GM12878 (cell line): Measurements from ENCODE around the gene PRKAA1. TPM values are rescaled to one million over a fixed set of nuclear protein-coding genes. Genes with fewer than 3 reads are reported as not detected.

ENCODE experiments used
- ATAC-seq: fragments of 200-7000 bp; cut with Tn5 transposase; 3 replicates; pipeline ENCODE4 v1.9.1; 2020; ENCODE audit warnings: mild to moderate bottlenecking, moderate library complexity
- BruUV-seq: library from RNA; stranded (reverse); fragments of 400-500 nt; replicated peaks from 2 replicates; lab custom pipeline; 2021; lab: Mats Ljungman, UMichigan
- CTCF ChIA-PET: fragments of 300-600 bp; sonication (Branson Sonifier 250); formaldehyde crosslinking; extraction: SDS; loops from one replicate; lab custom pipeline; 2021; ENCODE audit warnings: inconsistent platforms; lab: Yijun Ruan, JAX
- POLR2A ChIA-PET: fragments of 350-600 bp; formaldehyde crosslinking; extraction: SDS; loops from one replicate; lab custom pipeline; 2021; ENCODE audit warnings: inconsistent platforms; lab: Charles Lee
- RAD21 ChIA-PET: fragments of 300-600 bp; sonication (Branson Sonifier 250); formaldehyde crosslinking; loops from one replicate; lab custom pipeline; 2023; ENCODE audit warnings: antibody characterized with exemption; ENCODE audit not compliant: unreplicated experiment; lab: Charles Lee
- SMC1A ChIA-PET: fragments of 300-600 bp; sonication (Branson Sonifier 250); formaldehyde crosslinking; loops from one replicate; lab custom pipeline; 2023; ENCODE audit not compliant: unreplicated experiment, uncharacterized antibody; lab: Charles Lee
- DNase-seq: peaks from one replicate; pipeline ENCODE4 v3.0.0-alpha.2; 2011; ENCODE audit warnings: low read depth, low spot score
- FAIRE-seq: peaks from 3 replicates; lab custom pipeline; 2011; peaks lifted over from hg19 to GRCh38; lab: Jason Lieb, UNC
- H2AFZ ChIP-seq: 2 replicates; pipeline ENCODE4 v1.6.0; 2011; ENCODE audit warnings: low read depth, low read length, control low read depth; ENCODE audit not compliant: control insufficient read depth
- H3K27ac ChIP-seq: 2 replicates; pipeline ENCODE4 v1.5.1; 2011; ENCODE audit warnings: control low read depth; ENCODE audit not compliant: control insufficient read depth, insufficient read depth
- H3K27me3 ChIP-seq, 2 experiments: replicated peaks in 1 of 2; 2 replicates each; pipeline versions ENCODE4 v1.6.0 to v1.6.1; 2011; ENCODE audit warnings: low read length in 1 of 2; ENCODE audit not compliant: control insufficient read depth in 2 of 2, insufficient read depth in 2 of 2
- H3K36me3 ChIP-seq, 2 experiments: 2 replicates each; pipeline ENCODE4 v1.5.1; 2011; ENCODE audit warnings: low read length in 1 of 2; ENCODE audit not compliant: control insufficient read depth in 2 of 2, insufficient read depth in 2 of 2
- H3K4me1 ChIP-seq: 2 replicates; pipeline ENCODE4 v1.6.1; 2011; ENCODE audit warnings: mild to moderate bottlenecking, low read length, moderate library complexity, mixed read lengths; ENCODE audit not compliant: control insufficient read depth, insufficient read depth
- H3K4me2 ChIP-seq: 2 replicates; pipeline ENCODE4 v1.6.0; 2011; ENCODE audit warnings: control low read depth; ENCODE audit not compliant: control insufficient read depth, insufficient read depth
- H3K4me3 ChIP-seq: fragments of 200-600 bp; sonication (generic); 2 replicates; pipeline ENCODE4 v1.5.1; 2016
- H3K79me2 ChIP-seq: 2 replicates; pipeline ENCODE4 v1.6.0; 2011; ENCODE audit warnings: low read length; ENCODE audit not compliant: control insufficient read depth, insufficient read depth
- H3K9ac ChIP-seq: 2 replicates; pipeline ENCODE4 v1.8.0; 2011; ENCODE audit warnings: low read length, control low read depth, mixed read lengths; ENCODE audit not compliant: control insufficient read depth, insufficient read depth
- H3K9me3 ChIP-seq: replicated peaks from 3 replicates; pipeline ENCODE4 v1.5.1; 2011; ENCODE audit warnings: mild to moderate bottlenecking, low read length; ENCODE audit not compliant: control insufficient read depth, insufficient read depth
- H4K20me1 ChIP-seq: 2 replicates; pipeline ENCODE4 v1.6.0; 2011; ENCODE audit not compliant: control insufficient read depth, insufficient read depth
- CREB1 ChIP-seq: IDR thresholded peaks from 2 replicates; pipeline ENCODE4 v1.6.1; 2012; ENCODE audit warnings: low read depth, mild to moderate bottlenecking, inconsistent platforms
- HCFC1 ChIP-seq: fragments of 150-350 bp; IDR thresholded peaks from 2 replicates; pipeline ENCODE4 v1.6.1; 2014; ENCODE audit warnings: low read length
- MTA3 ChIP-seq: IDR thresholded peaks from 2 replicates; pipeline ENCODE4 v1.6.1; 2012; ENCODE audit warnings: low read length, inconsistent platforms, borderline replicate concordance
- SREBF1 ChIP-seq: IDR thresholded peaks from 2 replicates; pipeline ENCODE4 v1.6.1; 2012; ENCODE audit warnings: mild to moderate bottlenecking, low read length
- YY1 ChIP-seq: IDR thresholded peaks from 2 replicates; pipeline ENCODE4 v1.6.1; 2011; ENCODE audit warnings: low read depth, mild to moderate bottlenecking, low read length
- WGBS: methylation state at CpG from one replicate; pipeline ENCODE4 v1.1.6; 2016; ENCODE audit warnings: low lambda C conversion rate; ENCODE audit not compliant: insufficient replicate concordance, insufficient coverage; ENCODE audit errors: missing lambda C conversion rate; 5-methylcytosine and 5-hydroxymethylcytosine counted together
- in situ Hi-C: fragments of 300-500 bp; cut with MboI; formaldehyde crosslinking; loops from 9 replicates; pipeline ENCODE4 v1.14.3; 2018; ENCODE audit warnings: mixed read lengths
- intact Hi-C: fragments of 100-400 bp; cut with micrococcal nuclease; formaldehyde crosslinking; loops from one replicate; pipeline ENCODE4 v1.14.2; 2022; ENCODE audit not compliant: unreplicated experiment
- polyA plus RNA-seq, 11 experiments: library from polyadenylated mRNA; depleted of rRNA in 4 of 11; unstranded in 6 of 11; stranded (reverse) in 5 of 11; fragments of >200 nt; fragmentation: Nextera tagmentation in 4 of 11; fragmentation: Illumina TruSeq in 1 of 11; extraction: Ambion mirVana in 4 of 11; extraction: Trizol in 1 of 11; gene quantifications; 1 replicate in 1 of 11; 2 replicates in 10 of 11; pipeline versions ENCODE4 v1.2.1 to v1.2.3, GENCODE V29; 2011 to 2016; ENCODE audit warnings: inconsistent platforms in 2 of 11, missing spikeins in 2 of 11, low read depth in 1 of 11
- total RNA-seq, 4 experiments: library from RNA; depleted of rRNA in 3 of 4; stranded (reverse); fragments of >200 nt in 3 of 4; fragmentation: Illumina TruSeq in 1 of 4; extraction: Trizol in 1 of 4; gene quantifications; 2 replicates each; pipeline versions ENCODE4 v1.2.1 to v1.2.3, GENCODE V29; 2013 to 2021
- TF ChIP-seq, protein P1 (sequence below): fragments of 150-350 bp; IDR thresholded peaks from 2 replicates; pipeline ENCODE4 v1.6.1; 2016; ENCODE audit warnings: low read depth, low read length

Gene PRKAA1
- total and polyA plus RNA-seq, 10 of the 15 experiments (the other 5 are each of a cell fraction or from before 2014, with no cell fraction given), result 13.6 to 55.5 (median 29.6) TPM

DNA sequence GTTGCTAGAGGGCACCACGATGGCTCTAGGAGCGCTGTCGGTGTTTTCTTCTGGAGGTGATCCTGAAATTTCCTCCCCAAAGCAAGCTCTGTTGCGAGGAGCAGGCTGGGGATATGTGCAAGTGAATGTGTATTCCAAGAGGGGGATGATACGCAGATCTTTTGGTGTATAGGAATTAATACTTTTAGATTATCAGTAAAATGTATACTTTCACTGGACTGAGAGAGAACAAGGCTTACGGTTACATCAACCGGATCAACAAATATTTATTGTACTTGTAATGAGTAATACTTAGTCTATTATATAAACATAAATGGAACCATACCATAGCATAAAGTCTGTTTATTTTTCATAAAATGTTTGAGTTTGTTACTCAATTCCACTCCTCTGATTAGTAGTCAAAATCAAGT, 632 bp upstream of the PRKAA1 start:
- H4K20me1 ChIP-seq, result no peaks in the 10 kb centered on the region
- H2AFZ ChIP-seq, result peak overlapping the region; percentile 99
- FAIRE-seq, result no peak
- peaks cover 32% of the 10 kb centered on the region for H3K79me2 ChIP-seq
- peak overlapping the region; percentile 98 for H3K4me2 ChIP-seq
- H3K4me3 ChIP-seq, result peak overlapping the region; percentile 65
- no peaks in the 10 kb centered on the region for H3K4me1 ChIP-seq
- no peaks in the 10 kb centered on the region for H3K36me3 ChIP-seq
- TF ChIP-seq CREB1, result no peak
- no peak for TF ChIP-seq HCFC1
- TF ChIP-seq, protein P1, sequence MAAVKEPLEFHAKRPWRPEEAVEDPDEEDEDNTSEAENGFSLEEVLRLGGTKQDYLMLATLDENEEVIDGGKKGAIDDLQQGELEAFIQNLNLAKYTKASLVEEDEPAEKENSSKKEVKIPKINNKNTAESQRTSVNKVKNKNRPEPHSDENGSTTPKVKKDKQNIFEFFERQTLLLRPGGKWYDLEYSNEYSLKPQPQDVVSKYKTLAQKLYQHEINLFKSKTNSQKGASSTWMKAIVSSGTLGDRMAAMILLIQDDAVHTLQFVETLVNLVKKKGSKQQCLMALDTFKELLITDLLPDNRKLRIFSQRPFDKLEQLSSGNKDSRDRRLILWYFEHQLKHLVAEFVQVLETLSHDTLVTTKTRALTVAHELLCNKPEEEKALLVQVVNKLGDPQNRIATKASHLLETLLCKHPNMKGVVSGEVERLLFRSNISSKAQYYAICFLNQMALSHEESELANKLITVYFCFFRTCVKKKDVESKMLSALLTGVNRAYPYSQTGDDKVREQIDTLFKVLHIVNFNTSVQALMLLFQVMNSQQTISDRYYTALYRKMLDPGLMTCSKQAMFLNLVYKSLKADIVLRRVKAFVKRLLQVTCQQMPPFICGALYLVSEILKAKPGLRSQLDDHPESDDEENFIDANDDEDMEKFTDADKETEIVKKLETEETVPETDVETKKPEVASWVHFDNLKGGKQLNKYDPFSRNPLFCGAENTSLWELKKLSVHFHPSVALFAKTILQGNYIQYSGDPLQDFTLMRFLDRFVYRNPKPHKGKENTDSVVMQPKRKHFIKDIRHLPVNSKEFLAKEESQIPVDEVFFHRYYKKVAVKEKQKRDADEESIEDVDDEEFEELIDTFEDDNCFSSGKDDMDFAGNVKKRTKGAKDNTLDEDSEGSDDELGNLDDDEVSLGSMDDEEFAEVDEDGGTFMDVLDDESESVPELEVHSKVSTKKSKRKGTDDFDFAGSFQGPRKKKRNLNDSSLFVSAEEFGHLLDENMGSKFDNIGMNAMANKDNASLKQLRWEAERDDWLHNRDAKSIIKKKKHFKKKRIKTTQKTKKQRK, result no peak
- TF ChIP-seq SREBF1, result no peak
- TF ChIP-seq MTA3, result no peak
- no peak for TF ChIP-seq YY1
- TF ChIP-seq, all 136 proteins: peak for 0
- H3K27me3 ChIP-seq, result peaks cover 0 to 1% of the 10 kb centered on the region in 2 experiments; a peak in 1 of 4 replicates
- H3K27ac ChIP-seq, result no peak overlapping the region
- intact Hi-C loops (loop anchor here (1.0 kb wide), 1 partner anchor 44 kb away; the partner anchor contains the start of gene TTC33), in situ Hi-C loops (no loop called here)
- ChIA-PET RAD21 (no interaction called here), SMC1A (interaction anchor here (0.7 kb wide), 1 partner anchor 34 kb away, joined by 4 read pairs; no protein-coding TSS in a partner anchor), CTCF (interaction anchor here (1.3 kb wide), 1 partner anchor 17 kb away, joined by 3 read pairs; no protein-coding TSS in a partner anchor), POLR2A (interaction anchor here (0.6 kb wide), 2 partner anchors 41 to 1036 kb away, joined by 3 to 4 read pairs; no protein-coding TSS in a partner anchor)
- H3K9ac ChIP-seq, result peak overlapping the region; percentile 67
- no TSS peak for BruUV-seq
- 1% methylated on average over 7 of the region's 7 CpGs for WGBS
- DNase-seq, result no peak
- no peak for ATAC-seq
- no peaks in the 10 kb centered on the region for H3K9me3 ChIP-seq
